HEK293T (cell line): ENCODE measurements around the gene GUCD1.

Experiments used
- ARNT ChIP-seq: fragments of 450-650 bp; IDR thresholded peaks from 2 replicates; pipeline ENCODE4 v1.6.1; 2017; ENCODE audit warnings: mild to moderate bottlenecking
- BHLHE40 ChIP-seq: fragments of 450-650 bp; IDR thresholded peaks from 2 replicates; pipeline ENCODE4 v1.6.1; 2016; ENCODE audit warnings: mild to moderate bottlenecking, moderate library complexity, borderline replicate concordance
- CTBP1 ChIP-seq: fragments of 450-650 bp; IDR thresholded peaks from 2 replicates; pipeline ENCODE4 v1.6.1; 2016; ENCODE audit warnings: borderline replicate concordance
- FOXM1 ChIP-seq: fragments of 450-650 bp; IDR thresholded peaks from 2 replicates; pipeline ENCODE4 v1.6.1; 2017; ENCODE audit warnings: mild to moderate bottlenecking, borderline replicate concordance
- L3MBTL2 ChIP-seq: fragments of 450-650 bp; conservative IDR thresholded peaks from 2 replicates; pipeline ENCODE4 v1.6.1; 2016; ENCODE audit warnings: mild to moderate bottlenecking
- SP1 ChIP-seq: fragments of 450-650 bp; IDR thresholded peaks from 2 replicates; pipeline ENCODE4 v1.6.1; 2017
- TARDBP ChIP-seq: fragments of 450-650 bp; IDR thresholded peaks from 2 replicates; pipeline ENCODE4 v1.6.1; 2016
- ZNF384 ChIP-seq: fragments of 450-650 bp; IDR thresholded peaks from 2 replicates; pipeline ENCODE4 v1.6.1; 2016

- no peak for TF ChIP-seq BHLHE40
- TF ChIP-seq TARDBP: no peak
- TF ChIP-seq ARNT: no peak
- no peak for TF ChIP-seq FOXM1
- no peak for TF ChIP-seq CTBP1
- no peak for TF ChIP-seq SP1
- no peak for TF ChIP-seq ZNF384
- TF ChIP-seq L3MBTL2: no peak
Measured at GRCh38 chr22:24563246-24563645, 8.3 kb upstream of the GUCD1 start.
